IPS-18a (cell line): ENCODE results near the gene IGSF6.
A peak's percentile ranks its signal among the peaks of the same experiment; 100 is the strongest.
"Not testable (repeated sequence)": the region's sequence is repeated elsewhere in the genome, so short reads cannot be mapped to it uniquely, and the experiment has no call there.

Experiments
- H3K27ac ChIP-seq: one replicate; pipeline ENCODE4 v1.5.1; 2013; ENCODE audit warnings: low read length
- H3K27me3 ChIP-seq: one replicate; pipeline ENCODE4 v1.6.1; 2013; ENCODE audit warnings: mild to moderate bottlenecking, low read length; ENCODE audit not compliant: control insufficient read depth, insufficient read depth
- H3K36me3 ChIP-seq: one replicate; pipeline ENCODE4 v1.6.1; 2013; ENCODE audit warnings: low read depth, low read length; ENCODE audit not compliant: control insufficient read depth
- H3K4me1 ChIP-seq: one replicate; pipeline ENCODE4 v1.6.1; 2013; ENCODE audit warnings: low read depth, low read length; ENCODE audit not compliant: control insufficient read depth
- H3K4me3 ChIP-seq: one replicate; pipeline ENCODE4 v1.5.1; 2013; ENCODE audit warnings: low read length
- H3K9ac ChIP-seq: one replicate; pipeline ENCODE4 v1.6.1; 2013; ENCODE audit warnings: mild to moderate bottlenecking, low read length, moderate library complexity
- H3K9me3 ChIP-seq: one replicate; pipeline ENCODE4 v1.6.1; 2013; ENCODE audit warnings: low read depth, low read length; ENCODE audit not compliant: control insufficient read depth

Gene IGSF6

GRCh38 chr16:21610006-21610544 lies 42.3 kb downstream of the IGSF6 start:
- Histone ChIP-seq H3K27me3 (no peaks in the 10 kb centered on the region), H3K9ac (no peak overlapping the region), H3K27ac (no peak overlapping the region), H3K9me3 (no peaks in the 10 kb centered on the region), H3K4me3 (peak overlapping the region; percentile 1), H3K4me1 (peaks cover 39% of the 10 kb centered on the region), H3K36me3 (no peaks in the 10 kb centered on the region)

GRCh38 chr16:21608639-21609328 lies 43.6 kb downstream of the IGSF6 start:
- H3K36me3 ChIP-seq: no peaks in the 10 kb centered on the region
- H3K4me3 ChIP-seq: no peak overlapping the region
- no peaks in the 10 kb centered on the region for H3K9me3 ChIP-seq
- H3K9ac ChIP-seq: no peak overlapping the region
- no peaks in the 10 kb centered on the region for H3K27me3 ChIP-seq
- H3K27ac ChIP-seq: no peak overlapping the region
- H3K4me1 ChIP-seq: peaks cover 39% of the 10 kb centered on the region

- not testable (repeated sequence) for H3K27ac ChIP-seq, H3K36me3 ChIP-seq, H3K27me3 ChIP-seq, H3K9me3 ChIP-seq, H3K9ac ChIP-seq, H3K4me3 ChIP-seq
- H3K4me1 ChIP-seq: peaks cover 30% of the 10 kb centered on the region
These were observed 46.6 kb downstream of the IGSF6 start for GRCh38 chr16:21605848-21606247.

GRCh38 chr16:21603928-21604327 lies 48.5 kb downstream of the IGSF6 start:
- Histone ChIP-seq H3K9ac (no peak overlapping the region), H3K27ac (no peak overlapping the region), H3K9me3 (no peaks in the 10 kb centered on the region), H3K4me1 (peaks cover 15% of the 10 kb centered on the region), H3K4me3 (no peak overlapping the region), H3K27me3 (no peaks in the 10 kb centered on the region), H3K36me3 (no peaks in the 10 kb centered on the region)

GRCh38 chr16:21602785-21603184 lies 49.6 kb downstream of the IGSF6 start:
- peaks cover 9% of the 10 kb centered on the region for H3K4me1 ChIP-seq

GRCh38 chr16:21600031-21600773 lies 52.2 kb downstream of the IGSF6 start:
- H3K9me3 ChIP-seq: no peaks in the 10 kb centered on the region
- H3K4me1 ChIP-seq: peaks cover 9% of the 10 kb centered on the region
- H3K36me3 ChIP-seq: no peaks in the 10 kb centered on the region
- peak overlapping the region; percentile 99 for H3K4me3 ChIP-seq
- H3K9ac ChIP-seq: peak overlapping the region; percentile 84
- peak overlapping the region; percentile 70 for H3K27ac ChIP-seq
- no peaks in the 10 kb centered on the region for H3K27me3 ChIP-seq

More at GRCh38 chr16:21602785-21603184, 49.6 kb downstream of the IGSF6 start:
- no peaks in the 10 kb centered on the region for H3K36me3 ChIP-seq
- H3K9ac ChIP-seq: no peak overlapping the region
- no peak overlapping the region for H3K27ac ChIP-seq
- no peaks in the 10 kb centered on the region for H3K27me3 ChIP-seq
- H3K4me3 ChIP-seq: no peak overlapping the region
- no peaks in the 10 kb centered on the region for H3K9me3 ChIP-seq

DNA sequence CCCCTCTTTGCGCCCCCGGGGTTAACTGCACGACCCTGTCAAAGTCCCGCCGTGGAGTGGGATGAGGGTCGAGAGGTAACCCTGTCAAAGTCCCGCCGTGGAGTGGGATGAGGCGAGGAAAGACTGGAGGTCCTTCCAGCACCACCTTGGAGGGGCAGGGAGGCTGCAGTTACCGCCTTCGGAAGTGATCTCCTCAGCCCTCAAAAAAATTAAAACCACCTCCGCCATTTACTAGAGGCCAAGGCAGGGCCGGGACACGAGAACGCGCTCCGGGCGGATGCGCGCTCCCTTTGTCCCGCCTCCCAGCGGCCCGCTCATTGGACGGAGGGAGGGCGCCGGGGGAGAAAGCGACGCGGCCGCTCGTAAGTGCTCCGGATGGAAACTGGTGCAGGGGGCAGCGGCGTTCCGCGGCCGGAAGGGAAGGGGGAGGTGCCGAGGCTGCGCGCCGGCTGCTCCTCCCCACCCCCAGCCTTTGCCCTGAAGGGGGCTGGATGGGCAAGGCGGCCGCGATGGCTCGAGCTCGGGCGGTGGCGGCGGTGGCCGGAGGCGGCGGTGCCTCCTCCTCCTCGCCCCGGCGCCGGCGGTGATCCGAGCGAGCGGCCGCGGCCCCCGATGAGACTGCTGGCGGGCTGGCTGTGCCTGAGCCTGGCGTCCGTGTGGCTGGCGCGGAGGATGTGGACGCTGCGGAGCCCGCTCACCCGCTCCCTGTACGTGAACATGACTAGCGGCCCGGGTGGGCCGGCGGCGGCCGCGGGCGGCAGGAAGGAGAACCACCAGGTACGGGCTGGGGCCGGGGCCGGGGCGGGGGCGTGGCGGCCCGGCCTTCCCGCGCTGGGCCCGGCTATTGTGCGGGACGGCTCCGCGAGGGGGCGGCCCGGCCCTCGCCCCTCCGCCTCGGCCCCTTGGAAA lies 53.0 kb downstream of the IGSF6 start, which contains the start of gene METTL9:
Gene METTL9 (plus strand): TSS at position 456 of the 909 bp plus-strand sequence. CDS start 157 bp downstream, at position 613.
- H3K27me3 ChIP-seq: no peaks in the 10 kb centered on the region
- peak within 1 kb of the TSS; percentile 70 for H3K27ac ChIP-seq
- H3K9ac ChIP-seq: peak within 1 kb of the TSS; percentile 84
- peak within 1 kb of the TSS; percentile 99 for H3K4me3 ChIP-seq
- peaks cover 9% of the 10 kb centered on the region for H3K4me1 ChIP-seq
- no peaks in the 10 kb centered on the region for H3K9me3 ChIP-seq
- H3K36me3 ChIP-seq: no peaks in the 10 kb centered on the region

DNA sequence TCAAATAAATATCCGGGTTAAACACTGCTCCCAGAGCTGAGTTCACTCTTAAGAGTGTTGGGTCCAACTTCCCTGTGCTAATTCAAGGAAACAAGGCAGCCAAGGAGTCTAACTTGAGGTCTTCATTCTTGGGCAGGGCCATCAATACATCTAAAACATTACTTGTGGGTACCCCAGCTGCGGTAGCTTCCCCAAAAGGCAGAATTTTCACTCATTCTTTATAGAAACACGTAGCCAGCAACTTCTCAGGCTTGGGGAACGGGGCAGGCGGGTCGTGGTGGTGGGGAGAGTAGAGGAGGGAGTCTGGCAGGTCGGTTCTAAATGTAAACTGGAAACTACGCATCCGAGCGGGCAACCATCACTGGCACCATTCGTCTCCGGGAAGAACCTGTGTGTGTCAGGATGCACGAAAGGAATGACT lies 53.7 kb downstream of the IGSF6 start:
- Histone ChIP-seq H3K9me3 (no peaks in the 10 kb centered on the region), H3K36me3 (no peaks in the 10 kb centered on the region), H3K27ac (peak overlapping the region; percentile 64), H3K27me3 (no peaks in the 10 kb centered on the region), H3K9ac (peak overlapping the region; percentile 84), H3K4me3 (peak overlapping the region; percentile 99), H3K4me1 (peaks cover 9% of the 10 kb centered on the region)

DNA sequence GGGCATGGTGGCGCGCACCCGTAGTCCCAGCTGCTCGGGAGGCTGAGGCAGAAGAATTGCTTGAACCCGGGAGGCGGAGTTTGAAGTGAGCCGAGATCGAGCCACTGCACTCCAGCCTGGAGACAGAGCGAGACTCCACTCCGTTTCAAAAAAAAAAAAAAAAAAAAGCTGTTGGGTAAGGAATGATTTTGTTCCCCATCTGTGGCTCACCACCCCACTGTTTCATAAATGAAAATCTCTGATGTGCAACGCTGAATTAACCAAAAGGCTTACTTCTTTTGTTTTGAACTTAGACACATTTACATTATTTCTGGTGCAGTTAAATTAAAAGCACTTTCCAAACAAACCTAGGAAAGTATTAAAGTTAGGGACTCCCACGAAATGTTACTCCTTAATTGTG lies 54.2 kb downstream of the IGSF6 start:
- Histone ChIP-seq H3K27ac (no peak overlapping the region), H3K36me3 (no peaks in the 10 kb centered on the region), H3K9ac (no peak overlapping the region), H3K27me3 (no peaks in the 10 kb centered on the region), H3K4me3 (peak overlapping the region; percentile 99), H3K9me3 (no peaks in the 10 kb centered on the region), H3K4me1 (peaks cover 9% of the 10 kb centered on the region)

GRCh38 chr16:21597561-21598030 lies 54.8 kb downstream of the IGSF6 start:
- peaks cover 9% of the 10 kb centered on the region for H3K4me1 ChIP-seq
- no peak overlapping the region for H3K9ac ChIP-seq

More at GRCh38 chr16:21597561-21598030, 54.8 kb downstream of the IGSF6 start:
- Histone ChIP-seq H3K27me3 (no peaks in the 10 kb centered on the region), H3K36me3 (no peaks in the 10 kb centered on the region), H3K4me3 (no peak overlapping the region), H3K9me3 (no peaks in the 10 kb centered on the region), H3K27ac (no peak overlapping the region)
